ENCODE data around the gene MPP2.
"Not testable (repeated sequence)": the region's sequence is repeated elsewhere in the genome, so short reads cannot be mapped to it uniquely, and the experiment has no call there.

MPP2 gene

DNA sequence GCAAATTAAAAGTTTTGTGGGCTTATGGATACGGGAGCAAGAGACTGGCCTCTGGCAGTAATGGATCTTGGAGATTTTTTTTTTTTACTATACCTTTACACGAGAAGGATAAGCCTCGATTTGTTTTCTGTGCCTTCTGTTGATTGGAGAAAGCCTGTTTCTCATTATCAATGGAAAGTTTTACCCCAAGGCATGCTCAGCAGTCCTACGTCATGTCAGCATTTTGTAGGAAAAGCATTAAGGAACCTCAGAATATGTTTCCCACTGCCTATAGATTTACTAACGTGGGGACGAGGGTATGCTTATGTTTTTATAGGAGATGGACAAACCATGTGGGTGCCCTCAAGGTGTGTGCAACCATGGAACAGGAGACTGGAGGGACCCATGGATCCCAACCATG lies 33.5 kb downstream of the MPP2 start:
- DNase-seq: no peak

DNA sequence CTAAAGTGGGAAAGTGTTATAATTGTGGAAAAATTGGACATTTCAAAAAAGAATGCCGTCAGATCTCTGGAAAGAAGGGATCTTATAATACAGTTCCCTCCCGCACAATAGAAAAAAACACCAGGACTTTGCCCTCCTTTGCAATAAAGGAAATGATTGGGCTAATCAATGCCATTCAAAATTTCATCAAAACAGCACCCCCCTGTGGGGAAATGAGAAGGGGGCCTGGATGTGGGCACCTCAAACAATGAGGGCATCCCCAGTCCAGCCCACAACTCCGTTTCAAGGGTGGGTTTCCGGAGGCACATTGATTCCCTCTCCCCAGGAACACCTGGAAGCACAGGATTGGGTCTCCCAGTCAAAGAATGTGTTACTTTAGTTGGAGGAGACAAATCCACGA lies 34.2 kb downstream of the MPP2 start:
- no peak for DNase-seq

GRCh38 chr17:43871946-43872690 lies 35.2 kb downstream of the MPP2 start:
- DNase-seq: no peak

DNA sequence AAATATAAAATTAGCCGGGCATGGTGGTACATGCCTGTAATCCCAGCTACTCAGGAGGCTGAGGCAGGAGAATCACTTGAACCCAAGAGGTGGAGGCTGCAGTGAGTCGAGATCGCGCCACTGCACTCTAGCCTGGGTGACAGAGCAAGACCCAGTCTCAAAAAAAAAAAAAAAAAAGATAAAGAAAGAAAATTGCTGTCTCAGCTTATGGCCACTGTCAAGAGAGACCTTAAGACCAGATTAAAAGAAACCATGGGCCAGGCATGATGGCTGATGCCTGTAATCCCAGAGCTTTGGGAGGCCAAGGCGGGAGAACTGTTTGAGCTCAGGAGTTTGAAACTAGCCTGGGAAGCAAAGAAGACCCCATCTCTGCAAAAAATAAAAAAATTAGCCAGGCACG lies 38.3 kb downstream of the MPP2 start:
- not testable (repeated sequence) for DNase-seq

DNA sequence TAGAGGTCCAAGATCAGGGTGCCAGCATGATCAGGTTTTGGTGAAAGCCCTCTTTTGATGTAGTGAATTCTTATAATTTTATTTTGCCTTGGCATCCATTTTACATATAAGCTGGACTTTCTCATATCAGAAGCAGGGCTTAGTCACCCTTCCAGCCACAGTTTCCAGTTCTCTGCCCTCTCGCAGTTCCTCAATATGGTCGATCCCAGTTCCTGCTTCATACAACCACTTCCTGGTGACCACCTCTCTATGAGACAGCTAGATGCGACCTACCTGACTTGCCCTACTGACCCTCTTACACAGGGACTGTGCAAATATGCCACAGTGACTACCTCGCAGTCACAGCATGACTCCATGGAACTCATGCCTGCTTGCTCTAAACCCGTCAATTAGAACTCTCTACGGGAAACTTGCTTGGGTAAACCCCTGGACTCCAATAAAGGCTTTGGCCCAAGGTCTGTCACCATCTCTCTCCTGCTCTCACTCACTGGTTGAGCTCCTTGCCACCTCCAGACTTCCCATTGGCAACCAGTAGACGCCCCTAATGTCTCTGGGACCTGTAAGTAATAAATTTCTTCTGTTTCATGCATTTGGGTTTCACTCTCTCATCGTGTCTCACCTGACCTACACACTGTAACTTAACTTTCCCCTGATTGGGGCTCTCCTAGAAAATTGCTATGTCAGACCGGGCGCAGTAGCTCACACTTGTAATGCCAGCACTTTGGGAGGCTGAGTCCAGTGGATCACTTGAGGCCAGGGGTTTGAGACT lies 38.9 kb downstream of the MPP2 start:
- peak; percentile 4 for DNase-seq

GRCh38 chr17:43864161-43864984 lies 43.0 kb downstream of the MPP2 start:
- no peak for DNase-seq

DNA sequence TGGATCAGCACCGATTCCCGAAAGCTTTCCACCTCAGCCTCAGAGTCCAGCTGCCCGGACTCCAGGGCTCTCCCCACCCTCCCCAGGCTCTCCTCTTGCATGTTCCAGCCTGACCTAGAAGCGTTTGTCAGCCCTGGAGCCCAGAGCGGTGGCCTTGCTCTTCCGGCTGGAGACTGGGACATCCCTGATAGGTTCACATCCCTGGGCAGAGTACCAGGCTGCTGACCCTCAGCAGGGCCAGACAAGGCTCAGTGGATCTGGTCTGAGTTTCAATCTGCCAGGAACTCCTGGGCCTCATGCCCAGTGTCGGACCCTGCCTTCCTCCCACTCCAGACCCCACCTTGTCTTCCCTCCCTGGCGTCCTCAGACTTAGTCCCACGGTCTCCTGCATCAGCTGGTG lies 45.4 kb downstream of the MPP2 start:
- no peak for DNase-seq

DNA sequence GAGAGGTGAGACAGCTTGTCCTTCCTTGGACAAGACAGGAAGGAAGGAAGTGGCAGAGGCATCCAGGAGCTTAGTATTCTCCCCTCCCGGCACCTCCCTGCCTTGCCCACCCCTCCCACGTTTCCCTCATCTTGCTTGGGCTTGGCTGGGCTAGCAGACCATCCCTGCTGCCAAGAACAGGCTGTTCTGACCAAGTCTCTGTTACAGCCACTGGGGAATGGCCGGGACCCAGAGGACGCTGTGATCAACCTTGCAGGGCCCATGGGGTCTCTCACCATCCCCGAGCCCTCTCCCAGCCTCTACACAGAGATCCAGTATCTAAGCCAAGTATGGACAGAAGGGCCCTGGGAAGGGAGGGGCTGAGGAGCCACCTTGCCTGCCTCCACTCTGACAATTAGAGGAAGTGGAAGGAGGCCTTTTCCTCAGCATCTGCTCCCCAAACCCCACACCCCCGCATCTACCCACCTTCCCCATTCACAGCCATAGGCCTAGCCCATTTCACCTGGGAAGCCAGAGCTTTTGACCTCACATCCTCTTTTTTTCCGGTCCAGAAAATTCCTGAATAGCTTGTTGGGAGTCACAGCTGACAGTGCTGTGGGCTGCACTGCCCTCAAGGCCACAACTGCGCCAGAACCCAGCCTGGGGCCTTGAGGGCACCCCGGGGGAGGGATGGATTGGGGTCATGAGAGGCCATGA lies 46.3 kb downstream of the MPP2 start:
- DNase-seq: peak; percentile 12

GRCh38 chr17:43860077-43860725 lies 47.1 kb downstream of the MPP2 start:
- no peak for DNase-seq

GRCh38 chr17:43857957-43858600 lies 49.3 kb downstream of the MPP2 start:
- DNase-seq: no peak

GRCh38 chr17:43857141-43857540 lies 50.2 kb downstream of the MPP2 start:
- no peak for DNase-seq

GRCh38 chr17:43856141-43856540 lies 51.2 kb downstream of the MPP2 start:
- no peak for DNase-seq

GRCh38 chr17:43855061-43855460 lies 52.3 kb downstream of the MPP2 start:
- DNase-seq: no peak

GRCh38 chr17:43854498-43854897 lies 52.8 kb downstream of the MPP2 start:
- no peak for DNase-seq

DNA sequence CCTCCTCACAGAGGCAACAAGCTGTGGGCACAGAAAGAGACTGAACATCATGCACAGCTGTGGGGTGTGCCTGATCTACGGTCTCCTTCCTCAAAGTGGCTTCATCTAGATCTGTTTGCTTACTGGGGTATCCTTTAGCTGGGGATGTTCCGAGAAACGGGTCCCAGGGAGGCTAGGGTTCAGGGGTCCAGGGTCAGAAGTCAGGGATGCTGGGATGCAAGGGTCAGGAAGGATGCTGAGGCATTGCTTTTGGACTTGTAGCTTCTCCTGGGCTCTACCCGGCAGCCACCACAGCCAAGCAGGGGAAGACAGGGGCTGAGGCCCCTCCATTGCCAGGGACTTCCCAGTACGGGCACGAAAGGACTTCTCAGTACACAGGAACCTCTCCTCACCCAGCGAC lies 53.8 kb downstream of the MPP2 start:
- DNase-seq: no peak

GRCh38 chr17:43852571-43852970 lies 54.8 kb downstream of the MPP2 start:
- DNase-seq: no peak

- no peak for DNase-seq
These were observed 58.2 kb downstream of the MPP2 start for GRCh38 chr17:43849116-43849515.

GRCh38 chr17:43848601-43849000 lies 58.7 kb downstream of the MPP2 start:
- DNase-seq: no peak

- no peak for DNase-seq
These were observed 60.4 kb downstream of the MPP2 start, which contains the start of gene CD300LG for GRCh38 chr17:43846963-43847371. TSS of gene CD300LG (plus strand) at chr17:43847176. CDS start at chr17:43847217, 41 bp downstream.

DNA sequence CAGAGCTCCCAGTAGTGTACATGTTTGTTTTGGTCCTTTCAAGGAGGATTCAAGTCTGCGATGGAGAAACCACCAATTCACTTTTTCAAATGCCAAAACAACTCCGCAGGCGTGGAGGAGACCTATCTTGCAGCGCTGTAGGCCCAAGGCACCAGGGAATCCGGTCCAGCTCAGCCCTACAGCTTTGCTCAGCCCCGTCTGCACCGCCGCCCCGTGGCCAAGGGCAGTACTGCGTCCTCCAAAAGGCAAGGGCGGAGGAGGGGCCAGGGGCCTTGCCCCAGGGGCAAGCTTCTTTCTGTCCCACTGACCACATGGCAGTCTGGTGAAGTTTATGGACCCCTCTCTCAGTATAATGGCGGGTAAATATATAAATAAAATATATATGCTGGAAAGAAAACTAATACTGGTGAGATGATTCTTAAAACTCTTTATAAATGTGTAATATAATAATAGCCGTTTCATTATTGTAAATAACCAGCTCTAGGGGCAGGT lies 61.1 kb downstream of the MPP2 start:
- DNase-seq: peak; percentile 83

GRCh38 chr17:43845766-43846165 lies 61.6 kb downstream of the MPP2 start:
- no peak for DNase-seq

DNA sequence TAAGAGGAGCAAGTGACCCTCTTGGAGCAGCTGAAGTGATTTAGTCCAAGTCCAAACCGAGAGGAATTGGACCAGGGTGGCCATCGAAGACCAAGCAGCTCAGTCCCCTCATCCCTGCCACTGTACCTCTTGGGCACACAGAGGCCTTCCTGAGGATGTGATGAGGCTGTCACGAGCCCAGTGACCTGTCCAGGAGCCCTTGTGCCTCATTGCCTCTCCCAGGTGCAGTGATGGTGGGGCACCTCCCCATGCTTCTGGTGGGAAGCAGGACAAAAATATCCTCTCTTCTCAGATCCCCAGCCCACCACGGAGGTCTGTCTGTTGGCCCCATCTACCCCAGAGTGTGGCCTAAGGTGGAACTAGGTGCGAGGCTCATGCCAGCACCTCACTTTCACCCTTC lies 63.1 kb downstream of the MPP2 start:
- no peak for DNase-seq
